Sigmoid colon (tissue), 7 donors: ENCODE data around the gene SSBP3. TPM values are rescaled to one million over a fixed set of nuclear protein-coding genes. Genes with fewer than 3 reads are reported as not detected.
"Not testable (repeated sequence)": the region's sequence is repeated elsewhere in the genome, so short reads cannot be mapped to it uniquely, and the experiment has no call there.

Experiments used
- DNase-seq: peaks from one replicate; pipeline ENCODE4 v3.0.0-alpha.2; 2019
- H3K27ac ChIP-seq, 4 donors: fragments of 200-600 bp; sonication (generic); one replicate each; pipeline ENCODE4 v1.5.1; 2016 to 2019; ENCODE audit warnings: mild to moderate bottlenecking in 1 of 4
- H3K27me3 ChIP-seq, 3 donors: fragments of 200-600 bp; sonication (generic); one replicate each; pipeline ENCODE4 v1.5.1; 2019; ENCODE audit warnings: mild to moderate bottlenecking in 1 of 3
- H3K36me3 ChIP-seq, 4 donors: fragments of 200-600 bp; sonication (generic); one replicate each; pipeline ENCODE4 v1.5.1; 2016 to 2019
- H3K4me1 ChIP-seq, 4 donors: fragments of 200-600 bp; sonication (generic); one replicate each; pipeline ENCODE4 v1.5.1; 2017 to 2019
- H3K4me3 ChIP-seq, 4 donors: fragments of 200-600 bp; sonication (generic); one replicate each; pipeline ENCODE4 v1.5.1; 2017 to 2019; ENCODE audit warnings: mild to moderate bottlenecking in 2 of 4, moderate library complexity in 1 of 4
- H3K9me3 ChIP-seq, 4 donors: fragments of 200-600 bp in 3 of 4; sonication (generic) in 3 of 4; one replicate each; pipeline versions ENCODE4 v1.5.1 to v1.6.1; 2013 to 2019
- CTCF ChIP-seq, 4 experiments: fragments of 450-650 bp in 3 of 4; fragments of 200-600 bp in 1 of 4; IDR thresholded peaks; one replicate each; pipeline ENCODE4 v1.5.1; 2016 to 2019; ENCODE audit warnings: antibody characterized with exemption in 4 of 4, mild to moderate bottlenecking in 3 of 4, moderate library complexity in 2 of 4
- EP300 ChIP-seq, 4 donors: sonication (generic); formaldehyde crosslinking; IDR thresholded peaks; one replicate each; pipeline ENCODE4 v1.6.1; 2017; ENCODE audit warnings: antibody characterized with exemption in 4 of 4
- POLR2A ChIP-seq, 2 donors: fragments of 450-650 bp; IDR thresholded peaks; one replicate each; pipeline ENCODE4 v1.6.1; 2016; ENCODE audit warnings: antibody characterized with exemption in 2 of 2, mild to moderate bottlenecking in 2 of 2, moderate library complexity in 2 of 2
- POLR2AphosphoS5 ChIP-seq, 4 donors: sonication (generic); formaldehyde crosslinking; IDR thresholded peaks; one replicate each; pipeline ENCODE4 v1.6.1; 2017; ENCODE audit warnings: antibody characterized with exemption in 4 of 4
- WGBS, 2 donors: extraction: QIAGEN DNeasy Blood & Tissue Kit; methylation state at CpG; one replicate each; pipeline ENCODE4 v1.1.7; 2013; 5-methylcytosine and 5-hydroxymethylcytosine counted together
- intact Hi-C: fragments of 100-400 bp; cut with DNase I; formaldehyde crosslinking; loops from one replicate; pipeline ENCODE4 v1.15.1; 2023
- polyA plus RNA-seq, 3 donors: library from polyadenylated mRNA; stranded (reverse); fragments of 200-250 nt; gene quantifications; one replicate each; pipeline ENCODE4 v1.2.3, GENCODE V29; 2013
- total RNA-seq, 4 donors: library from RNA; depleted of rRNA; stranded (reverse); fragments of >200 nt; gene quantifications; one replicate each; pipeline ENCODE4 v1.1.0, GENCODE V29; 2016
- donor health status: healthy with polysubstance abuse.
- donor health status: Bipolar disorder and iron deficiency.
- donor health status: healthy.

SSBP3 gene
- total RNA-seq (10 to 100 TPM; 27.4 to 38.5 (median 34.8) TPM), polyA plus RNA-seq (10 to 100 TPM; 40.1 to 62.5 (median 41.8) TPM)

- TF ChIP-seq POLR2A (IDR thresholded peaks at IDR 0.05) (peak; percentile 62 to 70), EP300 (IDR thresholded peaks at IDR 0.05) (no peak), CTCF (IDR thresholded peaks at IDR 0.05) (no peak), POLR2AphosphoS5 (IDR thresholded peaks at IDR 0.05) (peak; percentile 79 to 92 (median 84))
- Histone ChIP-seq H3K36me3 (peaks cover 0 to 9% (median 0%) of the 10 kb centered on the region in 4 donors), H3K4me1 (peaks cover 0 to 60% (median 47%) of the 10 kb centered on the region in 4 donors), H3K27me3 (no peaks in the 10 kb centered on the region), H3K27ac (peak within 1 kb of the TSS; percentile 96 to 100 (median 98)), H3K4me3 (peak within 1 kb of the TSS; percentile 75 to 99 (median 94)), H3K9me3 (no peaks in the 10 kb centered on the region)
- intact Hi-C loops, result loop anchor here (1.0 to 5.0 kb wide), 5 partner anchors 82 to 354 kb away; partner anchors contain the start of genes CYB5RL, MRPL37, TCEANC2 and TMEM59
- DNase-seq, result peak; percentile 95
- 1% methylated on average over 100 of the region's 100 CpGs for WGBS, 2 donors
These were observed at the start of gene SSBP3 for GRCh38 chr1:54406339-54407153. Gene SSBP3 (minus strand): TSS chr1:54406394.

- TF ChIP-seq POLR2AphosphoS5 (IDR thresholded peaks at IDR 0.05), result no peak
- TF ChIP-seq EP300 (IDR thresholded peaks at IDR 0.05), result no peak
- no peak for TF ChIP-seq CTCF (IDR thresholded peaks at IDR 0.05)
- TF ChIP-seq POLR2A (IDR thresholded peaks at IDR 0.05), result no peak
- no peaks in the 10 kb centered on the region for H3K4me1 ChIP-seq
- peak; percentile 22 for DNase-seq
- WGBS, 2 donors, result 49 to 84% methylated on average over 2 of the region's 2 CpGs
- no peaks in the 10 kb centered on the region for H3K9me3 ChIP-seq
- intact Hi-C loops, result no loop called here
- H3K27me3 ChIP-seq, result no peaks in the 10 kb centered on the region
- no peak overlapping the region for H3K4me3 ChIP-seq
- no peak overlapping the region for H3K27ac ChIP-seq
- H3K36me3 ChIP-seq, result no peaks in the 10 kb centered on the region
These were observed 47.3 kb upstream of the SSBP3 start for GRCh38 chr1:54453509-54453908.

GRCh38 chr1:54453022-54453421, 46.8 kb upstream of the SSBP3 start:
- no peaks in the 10 kb centered on the region for H3K4me1 ChIP-seq
- intact Hi-C loops, result no loop called here
- no peaks in the 10 kb centered on the region for H3K9me3 ChIP-seq
- no peaks in the 10 kb centered on the region for H3K27me3 ChIP-seq
- no peak overlapping the region for H3K4me3 ChIP-seq
- no peak overlapping the region for H3K27ac ChIP-seq
- TF ChIP-seq CTCF (IDR thresholded peaks at IDR 0.05), result no peak
- TF ChIP-seq EP300 (IDR thresholded peaks at IDR 0.05), result no peak
- no peak for TF ChIP-seq POLR2AphosphoS5 (IDR thresholded peaks at IDR 0.05)
- no peak for TF ChIP-seq POLR2A (IDR thresholded peaks at IDR 0.05)
- no peaks in the 10 kb centered on the region for H3K36me3 ChIP-seq
- DNase-seq, result peak; percentile 15
- WGBS, 2 donors, result 86 to 91% methylated on average over 3 of the region's 3 CpGs

DNA sequence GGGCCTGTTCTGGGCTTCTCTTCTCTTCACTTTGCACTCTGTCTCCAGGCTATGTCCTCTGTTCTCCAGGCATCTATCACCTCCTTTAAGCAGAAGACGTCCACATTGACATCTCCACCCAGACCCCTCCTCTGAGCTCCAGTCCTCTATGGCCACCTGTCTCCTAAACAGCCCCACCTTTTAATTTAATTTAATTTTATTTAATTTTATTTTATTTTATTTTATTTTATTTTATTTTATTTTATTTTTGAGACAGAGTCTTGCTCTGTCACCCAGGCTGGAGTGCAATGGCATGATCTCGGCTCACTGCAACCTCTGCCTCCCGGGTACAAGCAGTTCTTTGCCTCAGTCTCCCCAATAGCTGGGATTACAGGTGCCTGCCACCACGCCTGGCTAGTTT, 43.2 kb upstream of the SSBP3 start:
- 85 to 94% methylated on average over 4 of the region's 4 CpGs for WGBS, 2 donors
- H3K4me3 ChIP-seq, H3K27ac ChIP-seq, H3K36me3 ChIP-seq, H3K9me3 ChIP-seq, intact Hi-C loops, H3K27me3 ChIP-seq, H3K4me1 ChIP-seq: not testable (repeated sequence)
- DNase-seq, result peak; percentile 7

GRCh38 chr1:54448801-54449200, 42.6 kb upstream of the SSBP3 start:
- 82 to 87% methylated on average over 8 of the region's 8 CpGs for WGBS, 2 donors
- peak; percentile 45 for DNase-seq
- intact Hi-C loops, H3K4me1 ChIP-seq, H3K36me3 ChIP-seq, H3K27ac ChIP-seq, H3K27me3 ChIP-seq, H3K4me3 ChIP-seq, H3K9me3 ChIP-seq: not testable (repeated sequence)

DNA sequence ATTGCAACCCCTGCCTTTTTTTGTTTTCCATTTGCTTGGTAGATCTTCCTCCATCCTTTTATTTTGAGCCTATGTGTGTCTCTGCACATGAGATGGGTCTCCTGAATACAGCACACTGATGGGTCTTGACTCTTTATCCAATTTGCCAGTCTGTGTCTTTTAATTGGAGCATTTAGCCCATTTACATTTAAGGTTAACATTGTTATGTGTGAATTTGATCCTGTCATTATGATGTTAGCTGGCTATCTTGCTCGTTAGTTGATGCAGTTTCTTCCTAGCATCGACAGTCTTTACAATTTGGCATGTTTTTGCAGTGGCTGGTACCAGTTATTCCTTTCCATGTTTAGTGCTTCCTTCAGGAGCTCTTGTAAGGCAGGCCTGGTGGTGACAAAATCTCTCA, 40.9 kb upstream of the SSBP3 start:
- H3K36me3 ChIP-seq, intact Hi-C loops, H3K27ac ChIP-seq, H3K27me3 ChIP-seq, H3K9me3 ChIP-seq, H3K4me3 ChIP-seq, DNase-seq, H3K4me1 ChIP-seq: not testable (repeated sequence)
- WGBS, 2 donors, result 93 to 98% methylated on average over 2 of the region's 2 CpGs
